Fibroblast of lung (primary cell): ENCODE measurements around the gene PRLR. TPM values are rescaled to one million over a fixed set of nuclear protein-coding genes. Genes with fewer than 3 reads are reported as not detected.

Experiments
- DNase-seq, 2 donors: peaks; one replicate each; pipeline versions ENCODE4 v3.0.0 to v3.0.0-alpha.2; 2010; ENCODE audit warnings: low read depth in 2 of 2
- H2AFZ ChIP-seq: 2 replicates; pipeline ENCODE4 v1.5.1; 2012; ENCODE audit warnings: low read length, control low read depth, inconsistent platforms
- H3K27ac ChIP-seq: 2 replicates; pipeline ENCODE4 v1.5.1; 2011; ENCODE audit warnings: low read length, control low read depth; ENCODE audit not compliant: insufficient read depth
- H3K27me3 ChIP-seq: 2 replicates; pipeline ENCODE4 v1.5.1; 2011; ENCODE audit warnings: mild to moderate bottlenecking, low read length; ENCODE audit not compliant: control insufficient read depth, insufficient read depth
- H3K36me3 ChIP-seq: 2 replicates; pipeline ENCODE4 v1.5.1; 2011; ENCODE audit warnings: low read length; ENCODE audit not compliant: control insufficient read depth, insufficient read depth
- H3K4me1 ChIP-seq: 2 replicates; pipeline ENCODE4 v1.5.1; 2011; ENCODE audit warnings: low read length; ENCODE audit not compliant: control insufficient read depth, insufficient read depth; ENCODE audit errors: extremely low read depth
- H3K4me2 ChIP-seq: 2 replicates; pipeline ENCODE4 v1.5.1; 2011; ENCODE audit warnings: low read length, control low read depth; ENCODE audit not compliant: insufficient read depth; ENCODE audit errors: extremely low read depth
- H3K4me3 ChIP-seq, 4 experiments: fragments of 200-600 bp in 1 of 4; sonication (generic) in 1 of 4; replicated peaks in 1 of 4; 2 replicates each; pipeline ENCODE4 v1.5.1; 2011 to 2016; ENCODE audit warnings: low read length in 4 of 4, low read depth in 3 of 4, mild to moderate bottlenecking in 3 of 4, control low read depth in 2 of 4, inconsistent platforms in 1 of 4, mixed read lengths in 1 of 4; ENCODE audit not compliant: insufficient read depth in 1 of 4; ENCODE audit errors: control extremely low read depth in 1 of 4
- H3K79me2 ChIP-seq: 2 replicates; pipeline ENCODE4 v1.5.1; 2012; ENCODE audit warnings: mild to moderate bottlenecking, low read length, inconsistent platforms; ENCODE audit not compliant: control insufficient read depth, insufficient read depth
- H3K9ac ChIP-seq: 2 replicates; pipeline ENCODE4 v1.5.1; 2011; ENCODE audit warnings: mild to moderate bottlenecking, low read length, control low read depth; ENCODE audit not compliant: insufficient read depth
- H3K9me3 ChIP-seq: 2 replicates; pipeline ENCODE4 v1.5.1; 2012; ENCODE audit warnings: low read depth, low read length; ENCODE audit not compliant: control insufficient read depth, insufficient read depth
- H4K20me1 ChIP-seq: 2 replicates; pipeline ENCODE4 v1.5.1; 2011; ENCODE audit warnings: low read length; ENCODE audit not compliant: control insufficient read depth, insufficient read depth; ENCODE audit errors: extremely low read depth
- EZH2 ChIP-seq: IDR thresholded peaks from 2 replicates; pipeline ENCODE4 v1.5.1; 2012; ENCODE audit warnings: low read length, control low read depth, mild to moderate bottlenecking; ENCODE audit errors: missing control alignments
- polyA plus RNA-seq, 2 donors: library from polyadenylated mRNA; depleted of rRNA in 1 of 2; stranded (reverse) in 1 of 2; unstranded in 1 of 2; fragments of >200 nt; gene quantifications; 2 replicates each; pipeline ENCODE4 v1.2.1, GENCODE V29; 2011 to 2012; ENCODE audit warnings: missing spikeins in 1 of 2
- total RNA-seq: library from RNA; depleted of rRNA; stranded (reverse); fragments of >200 nt; gene quantifications from 2 replicates; pipeline ENCODE4 v1.2.1, GENCODE V29; 2014
- TF ChIP-seq, protein P1 (sequence below), 2 donors: IDR thresholded peaks in 1 of 2; conservative IDR thresholded peaks in 1 of 2; 1 replicate in 1 of 2; 2 replicates in 1 of 2; pipeline ENCODE4 v1.5.1; 2011 to 2012; ENCODE audit warnings: low read length in 2 of 2, control low read depth in 1 of 2, inconsistent platforms in 1 of 2, low read depth in 1 of 2, mild to moderate bottlenecking in 1 of 2

Gene PRLR
- total and polyA plus RNA-seq, 2 donors (not counting 1 experiment from before 2014, with no cell fraction given) = 0.33 to 0.41 TPM

DNA sequence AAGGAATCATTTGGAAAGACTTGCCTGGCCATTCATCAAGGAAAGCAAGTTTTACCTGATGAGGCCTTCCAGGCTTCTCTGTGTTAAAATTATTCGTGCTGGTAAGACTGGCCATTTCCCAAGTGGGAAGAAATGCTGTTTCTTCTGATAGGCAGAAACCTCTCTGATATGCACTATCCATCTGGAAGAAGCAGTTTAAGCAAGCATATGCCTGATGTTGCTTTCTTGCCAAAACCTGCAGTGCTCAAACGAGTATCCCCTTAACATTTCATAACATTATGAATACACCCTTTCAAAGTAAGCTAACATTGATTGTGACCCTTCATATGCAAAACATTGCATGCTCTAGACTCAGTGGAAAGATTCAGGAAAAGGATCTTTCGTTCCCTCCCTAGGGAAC, 36.0 kb upstream of the PRLR start:
- no peak overlapping the region for H3K27ac ChIP-seq
- TF ChIP-seq EZH2 = no peak
- TF ChIP-seq, protein P1, sequence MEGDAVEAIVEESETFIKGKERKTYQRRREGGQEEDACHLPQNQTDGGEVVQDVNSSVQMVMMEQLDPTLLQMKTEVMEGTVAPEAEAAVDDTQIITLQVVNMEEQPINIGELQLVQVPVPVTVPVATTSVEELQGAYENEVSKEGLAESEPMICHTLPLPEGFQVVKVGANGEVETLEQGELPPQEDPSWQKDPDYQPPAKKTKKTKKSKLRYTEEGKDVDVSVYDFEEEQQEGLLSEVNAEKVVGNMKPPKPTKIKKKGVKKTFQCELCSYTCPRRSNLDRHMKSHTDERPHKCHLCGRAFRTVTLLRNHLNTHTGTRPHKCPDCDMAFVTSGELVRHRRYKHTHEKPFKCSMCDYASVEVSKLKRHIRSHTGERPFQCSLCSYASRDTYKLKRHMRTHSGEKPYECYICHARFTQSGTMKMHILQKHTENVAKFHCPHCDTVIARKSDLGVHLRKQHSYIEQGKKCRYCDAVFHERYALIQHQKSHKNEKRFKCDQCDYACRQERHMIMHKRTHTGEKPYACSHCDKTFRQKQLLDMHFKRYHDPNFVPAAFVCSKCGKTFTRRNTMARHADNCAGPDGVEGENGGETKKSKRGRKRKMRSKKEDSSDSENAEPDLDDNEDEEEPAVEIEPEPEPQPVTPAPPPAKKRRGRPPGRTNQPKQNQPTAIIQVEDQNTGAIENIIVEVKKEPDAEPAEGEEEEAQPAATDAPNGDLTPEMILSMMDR (conservative IDR thresholded peaks at IDR 0.05 in 1 of 2, IDR thresholded peaks at IDR 0.05 in 1 of 2; ENCODE audit: low read depth in 1 of 2, low read length in 2 of 2) = no peak

DNA sequence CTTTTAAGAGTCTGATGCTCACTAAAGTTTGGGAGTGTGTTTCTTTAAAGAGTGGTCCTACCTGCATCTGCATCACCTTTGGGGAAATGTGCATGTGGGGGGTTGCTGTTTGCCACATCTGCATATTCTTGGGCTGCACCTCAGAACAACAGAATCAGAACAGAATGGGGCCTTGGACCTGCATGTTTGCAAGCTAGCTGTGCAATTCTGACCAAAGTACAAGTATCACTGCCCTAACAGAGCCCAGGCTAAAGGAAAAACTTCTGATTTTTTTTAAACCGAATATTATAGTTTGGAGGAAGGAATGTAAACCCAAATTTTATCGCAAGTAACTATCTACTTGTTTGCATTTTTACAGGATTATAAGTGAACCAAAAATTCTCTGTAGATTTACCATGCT, 34.2 kb upstream of the PRLR start:
- Histone ChIP-seq H3K9me3 (no peaks in the 10 kb centered on the region), H3K27me3 (no peaks in the 10 kb centered on the region), H3K4me1 (no peaks in the 10 kb centered on the region), H3K79me2 (no peaks in the 10 kb centered on the region), H3K4me3 (no peak overlapping the region), H3K36me3 (no peaks in the 10 kb centered on the region), H3K27ac (no peak overlapping the region), H2AFZ (no peak overlapping the region), H3K9ac (no peak overlapping the region), H4K20me1 (no peaks in the 10 kb centered on the region), H3K4me2 (no peak overlapping the region)
- no peak for TF ChIP-seq EZH2
- TF ChIP-seq, protein P1 (conservative IDR thresholded peaks at IDR 0.05 in 1 of 2, IDR thresholded peaks at IDR 0.05 in 1 of 2; ENCODE audit: low read depth in 1 of 2, low read length in 2 of 2) = no peak
- no peak for DNase-seq

More for the DNA sequence above, 36.0 kb upstream of the PRLR start:
- no peak overlapping the region for H2AFZ ChIP-seq
- H4K20me1 ChIP-seq = no peaks in the 10 kb centered on the region
- H3K36me3 ChIP-seq = no peaks in the 10 kb centered on the region
- no peak overlapping the region for H3K4me2 ChIP-seq
- H3K27me3 ChIP-seq = no peaks in the 10 kb centered on the region
- H3K9ac ChIP-seq = no peak overlapping the region
- no peak for DNase-seq
- no peaks in the 10 kb centered on the region for H3K4me1 ChIP-seq
- H3K9me3 ChIP-seq = no peaks in the 10 kb centered on the region
- H3K79me2 ChIP-seq = no peaks in the 10 kb centered on the region
- H3K4me3 ChIP-seq = no peak overlapping the region

DNA sequence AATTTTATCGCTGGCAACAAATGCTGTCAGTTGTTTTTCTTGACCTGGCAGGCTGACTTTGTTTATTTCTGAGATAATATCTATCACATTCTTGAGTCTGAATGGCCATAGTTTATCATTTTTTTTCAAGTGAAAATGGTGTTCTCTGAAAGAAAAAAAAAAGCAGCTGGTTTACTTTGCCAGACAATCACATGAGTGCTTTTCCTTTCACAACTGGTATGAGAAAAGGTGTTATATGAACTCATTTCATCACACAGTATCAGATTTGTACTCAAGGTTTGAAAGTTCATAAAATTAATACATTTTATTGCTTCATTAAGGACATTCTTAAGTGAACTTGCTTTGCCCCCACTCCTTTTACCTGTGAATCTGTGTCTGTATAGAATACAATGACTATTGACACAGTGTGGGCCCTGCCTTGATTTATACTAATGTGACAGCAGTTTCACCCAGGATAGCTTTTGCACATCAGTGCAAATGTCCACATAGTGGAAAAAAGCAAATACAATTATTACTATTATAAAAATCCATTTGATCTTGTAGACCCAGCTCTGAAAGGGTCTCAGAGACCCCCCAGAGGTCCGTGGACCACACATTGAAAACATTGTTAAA, 33.1 kb upstream of the PRLR start:
- TF ChIP-seq EZH2 = no peak
- TF ChIP-seq, protein P1 (conservative IDR thresholded peaks at IDR 0.05 in 1 of 2, IDR thresholded peaks at IDR 0.05 in 1 of 2; ENCODE audit: low read depth in 1 of 2, low read length in 2 of 2) = no peak
- DNase-seq = no peak
- Histone ChIP-seq H4K20me1 (no peaks in the 10 kb centered on the region), H3K27ac (no peak overlapping the region), H2AFZ (no peak overlapping the region), H3K4me2 (no peak overlapping the region), H3K79me2 (no peaks in the 10 kb centered on the region), H3K9ac (no peak overlapping the region), H3K27me3 (no peaks in the 10 kb centered on the region), H3K4me3 (no peak overlapping the region), H3K4me1 (no peaks in the 10 kb centered on the region), H3K9me3 (no peaks in the 10 kb centered on the region), H3K36me3 (no peaks in the 10 kb centered on the region)
